Glutamatergic neuron (in vitro differentiated cells): ENCODE measurements around the gene ZNF511. TPM values are rescaled to one million over a fixed set of nuclear protein-coding genes. Genes with fewer than 3 reads are reported as not detected.

Source experiments
- DNase-seq: peaks from one replicate; pipeline ENCODE4 v3.0.0; 2022
- H3K27ac Mint-ChIP-seq: one replicate; pipeline ENCODE4 v1.8.0; 2020; ENCODE audit warnings: mild to moderate bottlenecking, mixed read lengths, inconsistent platforms; ENCODE audit not compliant: unreplicated experiment
- H3K27me3 Mint-ChIP-seq: one replicate; pipeline ENCODE4 v1.8.0; 2020; ENCODE audit warnings: mild to moderate bottlenecking, moderate library complexity, mixed read lengths, inconsistent platforms; ENCODE audit not compliant: unreplicated experiment
- H3K36me3 Mint-ChIP-seq: one replicate; pipeline ENCODE4 v1.8.0; 2020; ENCODE audit warnings: mild to moderate bottlenecking, mixed read lengths, inconsistent platforms; ENCODE audit not compliant: unreplicated experiment
- H3K4me1 Mint-ChIP-seq: one replicate; pipeline ENCODE4 v1.8.0; 2020; ENCODE audit warnings: mild to moderate bottlenecking, low read depth, mixed read lengths, inconsistent platforms; ENCODE audit not compliant: unreplicated experiment
- H3K4me3 Mint-ChIP-seq: one replicate; pipeline ENCODE4 v1.8.0; 2020; ENCODE audit warnings: mild to moderate bottlenecking, mixed read lengths, inconsistent platforms; ENCODE audit not compliant: unreplicated experiment
- H3K9me3 Mint-ChIP-seq: one replicate; pipeline ENCODE4 v1.8.0; 2020; ENCODE audit warnings: mild to moderate bottlenecking, moderate library complexity, mixed read lengths, inconsistent platforms; ENCODE audit not compliant: unreplicated experiment
- CTCF ChIP-seq: fragments of 200-600 bp; sonication (generic); IDR thresholded peaks from one replicate; pipeline ENCODE4 v1.5.0; 2021; ENCODE audit not compliant: partially characterized antibody, unreplicated experiment
- total RNA-seq: library from RNA; stranded (reverse); fragmentation: NEBNext Ultra II Directional; extraction: Animal tissue kit (Norgen Biotek cat#: 25700); gene quantifications from one replicate; pipeline ENCODE4 v1.2.1, GENCODE V29; 2021; ENCODE audit not compliant: unreplicated experiment

Gene ZNF511
- total RNA-seq, 1 donor from 2014 or later: 24.6 TPM

- TF ChIP-seq CTCF: no peak
- Mint-ChIP-seq H3K4me3 (no peak overlapping the region), H3K27ac (no peak overlapping the region), H3K4me1 (peaks cover 4% of the 10 kb centered on the region), H3K36me3 (peaks cover 15% of the 10 kb centered on the region), H3K9me3 (peaks cover 10% of the 10 kb centered on the region), H3K27me3 (peaks cover 14% of the 10 kb centered on the region)
- DNase-seq: no peak
Observed at GRCh38 chr10:133344236-133344635, 35.5 kb downstream of the ZNF511 start.

GRCh38 chr10:133346413-133346812, 37.7 kb downstream of the ZNF511 start:
- no peak overlapping the region for H3K4me3 Mint-ChIP-seq
- H3K27me3 Mint-ChIP-seq: peaks cover 14% of the 10 kb centered on the region
- TF ChIP-seq CTCF: no peak
- H3K4me1 Mint-ChIP-seq: peaks cover 4% of the 10 kb centered on the region
- H3K9me3 Mint-ChIP-seq: peaks cover 10% of the 10 kb centered on the region
- DNase-seq: no peak
- no peak overlapping the region for H3K27ac Mint-ChIP-seq
- H3K36me3 Mint-ChIP-seq: peaks cover 15% of the 10 kb centered on the region

GRCh38 chr10:133347710-133348517, 39.2 kb downstream of the ZNF511 start:
- Mint-ChIP-seq H3K36me3 (peaks cover 10% of the 10 kb centered on the region), H3K4me1 (peaks cover 4% of the 10 kb centered on the region), H3K27ac (no peak overlapping the region), H3K9me3 (peaks cover 4% of the 10 kb centered on the region), H3K4me3 (no peak overlapping the region), H3K27me3 (peaks cover 13% of the 10 kb centered on the region)
- TF ChIP-seq CTCF: no peak
- no peak for DNase-seq

GRCh38 chr10:133349160-133349568, 40.5 kb downstream of the ZNF511 start:
- no peak for TF ChIP-seq CTCF
- peaks cover 9% of the 10 kb centered on the region for H3K27me3 Mint-ChIP-seq
- H3K27ac Mint-ChIP-seq: no peak overlapping the region
- no peak overlapping the region for H3K4me3 Mint-ChIP-seq
- no peak for DNase-seq
- H3K4me1 Mint-ChIP-seq: no peaks in the 10 kb centered on the region
- peaks cover 10% of the 10 kb centered on the region for H3K36me3 Mint-ChIP-seq
- peaks cover 3% of the 10 kb centered on the region for H3K9me3 Mint-ChIP-seq

- H3K36me3 Mint-ChIP-seq: peaks cover 10% of the 10 kb centered on the region
- H3K27me3 Mint-ChIP-seq: peaks cover 9% of the 10 kb centered on the region
- DNase-seq: no peak
- no peak overlapping the region for H3K27ac Mint-ChIP-seq
- TF ChIP-seq CTCF: no peak
- H3K4me1 Mint-ChIP-seq: no peaks in the 10 kb centered on the region
- no peak overlapping the region for H3K4me3 Mint-ChIP-seq
- peaks cover 3% of the 10 kb centered on the region for H3K9me3 Mint-ChIP-seq
Observed at GRCh38 chr10:133349577-133350011, 40.9 kb downstream of the ZNF511 start.
